GM12878 (cell line): ENCODE results near the gene PARN. TPM values are rescaled to one million over a fixed set of nuclear protein-coding genes. Genes with fewer than 3 reads are reported as not detected.

Experiments used
- ATAC-seq: fragments of 200-7000 bp; cut with Tn5 transposase; 3 replicates; pipeline ENCODE4 v1.9.1; 2020; ENCODE audit warnings: mild to moderate bottlenecking, moderate library complexity
- BruUV-seq: library from RNA; stranded (reverse); fragments of 400-500 nt; replicated peaks from 2 replicates; lab custom pipeline; 2021; lab: Mats Ljungman, UMichigan
- CTCF ChIA-PET: fragments of 300-600 bp; sonication (Branson Sonifier 250); formaldehyde crosslinking; extraction: SDS; loops from one replicate; lab custom pipeline; 2021; ENCODE audit warnings: inconsistent platforms; lab: Yijun Ruan, JAX
- POLR2A ChIA-PET: fragments of 350-600 bp; formaldehyde crosslinking; extraction: SDS; loops from one replicate; lab custom pipeline; 2021; ENCODE audit warnings: inconsistent platforms; lab: Charles Lee
- RAD21 ChIA-PET: fragments of 300-600 bp; sonication (Branson Sonifier 250); formaldehyde crosslinking; loops from one replicate; lab custom pipeline; 2023; ENCODE audit warnings: antibody characterized with exemption; ENCODE audit not compliant: unreplicated experiment; lab: Charles Lee
- SMC1A ChIA-PET: fragments of 300-600 bp; sonication (Branson Sonifier 250); formaldehyde crosslinking; loops from one replicate; lab custom pipeline; 2023; ENCODE audit not compliant: unreplicated experiment, uncharacterized antibody; lab: Charles Lee
- DNase-seq: peaks from one replicate; pipeline ENCODE4 v3.0.0-alpha.2; 2011; ENCODE audit warnings: low read depth, low spot score
- FAIRE-seq: peaks from 3 replicates; lab custom pipeline; 2011; peaks lifted over from hg19 to GRCh38; lab: Jason Lieb, UNC
- H2AFZ ChIP-seq: 2 replicates; pipeline ENCODE4 v1.6.0; 2011; ENCODE audit warnings: low read depth, low read length, control low read depth; ENCODE audit not compliant: control insufficient read depth
- H3K27ac ChIP-seq: 2 replicates; pipeline ENCODE4 v1.5.1; 2011; ENCODE audit warnings: control low read depth; ENCODE audit not compliant: control insufficient read depth, insufficient read depth
- H3K27me3 ChIP-seq, 2 experiments: replicated peaks in 1 of 2; 2 replicates each; pipeline versions ENCODE4 v1.6.0 to v1.6.1; 2011; ENCODE audit warnings: low read length in 1 of 2; ENCODE audit not compliant: control insufficient read depth in 2 of 2, insufficient read depth in 2 of 2
- H3K36me3 ChIP-seq, 2 experiments: 2 replicates each; pipeline ENCODE4 v1.5.1; 2011; ENCODE audit warnings: low read length in 1 of 2; ENCODE audit not compliant: control insufficient read depth in 2 of 2, insufficient read depth in 2 of 2
- H3K4me1 ChIP-seq: 2 replicates; pipeline ENCODE4 v1.6.1; 2011; ENCODE audit warnings: mild to moderate bottlenecking, low read length, moderate library complexity, mixed read lengths; ENCODE audit not compliant: control insufficient read depth, insufficient read depth
- H3K4me2 ChIP-seq: 2 replicates; pipeline ENCODE4 v1.6.0; 2011; ENCODE audit warnings: control low read depth; ENCODE audit not compliant: control insufficient read depth, insufficient read depth
- H3K4me3 ChIP-seq: fragments of 200-600 bp; sonication (generic); 2 replicates; pipeline ENCODE4 v1.5.1; 2016
- H3K79me2 ChIP-seq: 2 replicates; pipeline ENCODE4 v1.6.0; 2011; ENCODE audit warnings: low read length; ENCODE audit not compliant: control insufficient read depth, insufficient read depth
- H3K9ac ChIP-seq: 2 replicates; pipeline ENCODE4 v1.8.0; 2011; ENCODE audit warnings: low read length, control low read depth, mixed read lengths; ENCODE audit not compliant: control insufficient read depth, insufficient read depth
- H3K9me3 ChIP-seq: replicated peaks from 3 replicates; pipeline ENCODE4 v1.5.1; 2011; ENCODE audit warnings: mild to moderate bottlenecking, low read length; ENCODE audit not compliant: control insufficient read depth, insufficient read depth
- H4K20me1 ChIP-seq: 2 replicates; pipeline ENCODE4 v1.6.0; 2011; ENCODE audit not compliant: control insufficient read depth, insufficient read depth
- ASH2L ChIP-seq: fragments of 300-600, 200-600 bp; sonication (generic); IDR thresholded peaks from 2 replicates; pipeline ENCODE4 v1.6.1; 2017; ENCODE audit warnings: low read depth, mild to moderate bottlenecking, borderline replicate concordance
- CREB1 ChIP-seq: IDR thresholded peaks from 2 replicates; pipeline ENCODE4 v1.6.1; 2012; ENCODE audit warnings: low read depth, mild to moderate bottlenecking, inconsistent platforms
- ELK1 ChIP-seq: IDR thresholded peaks from 2 replicates; pipeline ENCODE4 v1.6.1; 2012; ENCODE audit warnings: low read depth, low read length, improper control_type of control experiment
- GABPA ChIP-seq: IDR thresholded peaks from 2 replicates; pipeline ENCODE4 v1.6.1; 2014; ENCODE audit warnings: antibody characterized with exemption, low read depth, mild to moderate bottlenecking, inconsistent platforms
- IKZF1 ChIP-seq: fragments of 450-650 bp; conservative IDR thresholded peaks from 2 replicates; pipeline ENCODE4 v1.6.1; 2017; ENCODE audit warnings: antibody characterized with exemption, mild to moderate bottlenecking
- JUNB ChIP-seq: IDR thresholded peaks from 2 replicates; pipeline ENCODE4 v1.6.1; 2016; ENCODE audit warnings: antibody characterized with exemption, mild to moderate bottlenecking
- PAX8 ChIP-seq: fragments of 450-650 bp; IDR thresholded peaks from 2 replicates; pipeline ENCODE4 v1.6.1; 2017; ENCODE audit warnings: mild to moderate bottlenecking, moderate library complexity
- SKIL ChIP-seq: fragments of 450-650 bp; IDR thresholded peaks from 2 replicates; pipeline ENCODE4 v1.6.1; 2017; ENCODE audit warnings: mild to moderate bottlenecking, low read depth, inconsistent platforms; ENCODE audit not compliant: poor library complexity, severe bottlenecking
- SMARCA5 ChIP-seq: fragments of 450-650 bp; IDR thresholded peaks from 2 replicates; pipeline ENCODE4 v1.6.1; 2017; ENCODE audit warnings: mild to moderate bottlenecking
- SMC3 ChIP-seq: IDR thresholded peaks from 2 replicates; pipeline ENCODE4 v1.6.1; 2011; ENCODE audit warnings: low read length, improper control_type of control experiment, borderline replicate concordance
- SUZ12 ChIP-seq: fragments of 200-600 bp; sonication (generic); IDR thresholded peaks from one replicate; pipeline ENCODE4 v1.6.1; 2018; ENCODE audit warnings: antibody characterized with exemption, mild to moderate bottlenecking; ENCODE audit not compliant: unreplicated experiment
- TCF7 ChIP-seq: IDR thresholded peaks from 2 replicates; pipeline ENCODE4 v1.6.1; 2014; ENCODE audit warnings: antibody characterized with exemption, borderline replicate concordance
- YBX1 ChIP-seq: fragments of 450-650 bp; IDR thresholded peaks from 2 replicates; pipeline ENCODE4 v1.6.1; 2016; ENCODE audit warnings: antibody characterized with exemption
- ZBTB40 ChIP-seq: fragments of 450-650 bp; IDR thresholded peaks from 2 replicates; pipeline ENCODE4 v1.6.1; 2016; ENCODE audit warnings: mild to moderate bottlenecking, moderate library complexity, borderline replicate concordance
- WGBS: methylation state at CpG from one replicate; pipeline ENCODE4 v1.1.6; 2016; ENCODE audit warnings: low lambda C conversion rate; ENCODE audit not compliant: insufficient replicate concordance, insufficient coverage; ENCODE audit errors: missing lambda C conversion rate; 5-methylcytosine and 5-hydroxymethylcytosine counted together
- in situ Hi-C: fragments of 300-500 bp; cut with MboI; formaldehyde crosslinking; loops from 9 replicates; pipeline ENCODE4 v1.14.3; 2018; ENCODE audit warnings: mixed read lengths
- intact Hi-C: fragments of 100-400 bp; cut with micrococcal nuclease; formaldehyde crosslinking; loops from one replicate; pipeline ENCODE4 v1.14.2; 2022; ENCODE audit not compliant: unreplicated experiment
- polyA plus RNA-seq, 11 experiments: library from polyadenylated mRNA; depleted of rRNA in 4 of 11; unstranded in 6 of 11; stranded (reverse) in 5 of 11; fragments of >200 nt; fragmentation: Nextera tagmentation in 4 of 11; fragmentation: Illumina TruSeq in 1 of 11; extraction: Ambion mirVana in 4 of 11; extraction: Trizol in 1 of 11; gene quantifications; 1 replicate in 1 of 11; 2 replicates in 10 of 11; pipeline versions ENCODE4 v1.2.1 to v1.2.3, GENCODE V29; 2011 to 2016; ENCODE audit warnings: inconsistent platforms in 2 of 11, missing spikeins in 2 of 11, low read depth in 1 of 11
- total RNA-seq, 4 experiments: library from RNA; depleted of rRNA in 3 of 4; stranded (reverse); fragments of >200 nt in 3 of 4; fragmentation: Illumina TruSeq in 1 of 4; extraction: Trizol in 1 of 4; gene quantifications; 2 replicates each; pipeline versions ENCODE4 v1.2.1 to v1.2.3, GENCODE V29; 2013 to 2021

PARN gene
- total and polyA plus RNA-seq, 10 of the 15 experiments (the other 5 are each of a cell fraction or from before 2014, with no cell fraction given): 15.6 to 77.3 (median 47.7) TPM

GRCh38 chr16:14434860-14435259, 195.2 kb downstream of the PARN start:
- ATAC-seq (no peak), DNase-seq (no peak), FAIRE-seq (no peak)
- H3K36me3 ChIP-seq: peaks cover 0 to 5% of the 10 kb centered on the region in 2 experiments; a peak in 2 of 4 replicates
- SMC1A ChIA-PET: interaction anchor here (1.0 kb wide), 1 partner anchor 67 kb away, joined by 3 read pairs; no protein-coding TSS in a partner anchor
- H3K4me1 ChIP-seq: no peaks in the 10 kb centered on the region
- H3K79me2 ChIP-seq: no peaks in the 10 kb centered on the region
- no peak overlapping the region for H3K4me2 ChIP-seq
- no peaks in the 10 kb centered on the region for H3K27me3 ChIP-seq
- H2AFZ ChIP-seq: no peak overlapping the region
- WGBS: 93% methylated on average over 8 of the region's 8 CpGs
- H3K27ac ChIP-seq: no peak overlapping the region
- no TSS peak for BruUV-seq
- no peaks in the 10 kb centered on the region for H4K20me1 ChIP-seq
- TF ChIP-seq PAX8 (no peak), YBX1 (no peak), IKZF1 (no peak), SUZ12 (no peak), ASH2L (no peak), ZBTB40 (no peak), SKIL (no peak), TCF7 (no peak), SMC3 (no peak), ELK1 (no peak), SMARCA5 (no peak), GABPA (no peak), CREB1 (no peak), JUNB (no peak)
- in situ Hi-C loops: no loop called here
- RAD21 ChIA-PET: no interaction called here
- CTCF ChIA-PET: no interaction called here
- POLR2A ChIA-PET: no interaction called here
- H3K4me3 ChIP-seq: no peak overlapping the region
- intact Hi-C loops: no loop called here
- no peaks in the 10 kb centered on the region for H3K9me3 ChIP-seq
- no peak overlapping the region for H3K9ac ChIP-seq
